Fibroblast of lung (primary cell): Measurements from ENCODE around the gene SCN7A. TPM values are rescaled to one million over a fixed set of nuclear protein-coding genes. Genes with fewer than 3 reads are reported as not detected.
A peak's percentile ranks its signal among the peaks of the same experiment; 100 is the strongest.
"Not testable (repeated sequence)": the region's sequence is repeated elsewhere in the genome, so short reads cannot be mapped to it uniquely, and the experiment has no call there.

Source experiments
- DNase-seq, 2 donors: peaks; one replicate each; pipeline versions ENCODE4 v3.0.0 to v3.0.0-alpha.2; 2010; ENCODE audit warnings: low read depth in 2 of 2
- H2AFZ ChIP-seq: 2 replicates; pipeline ENCODE4 v1.5.1; 2012; ENCODE audit warnings: low read length, control low read depth, inconsistent platforms
- H3K27ac ChIP-seq: 2 replicates; pipeline ENCODE4 v1.5.1; 2011; ENCODE audit warnings: low read length, control low read depth; ENCODE audit not compliant: insufficient read depth
- H3K27me3 ChIP-seq: 2 replicates; pipeline ENCODE4 v1.5.1; 2011; ENCODE audit warnings: mild to moderate bottlenecking, low read length; ENCODE audit not compliant: control insufficient read depth, insufficient read depth
- H3K36me3 ChIP-seq: 2 replicates; pipeline ENCODE4 v1.5.1; 2011; ENCODE audit warnings: low read length; ENCODE audit not compliant: control insufficient read depth, insufficient read depth
- H3K4me1 ChIP-seq: 2 replicates; pipeline ENCODE4 v1.5.1; 2011; ENCODE audit warnings: low read length; ENCODE audit not compliant: control insufficient read depth, insufficient read depth; ENCODE audit errors: extremely low read depth
- H3K4me2 ChIP-seq: 2 replicates; pipeline ENCODE4 v1.5.1; 2011; ENCODE audit warnings: low read length, control low read depth; ENCODE audit not compliant: insufficient read depth; ENCODE audit errors: extremely low read depth
- H3K4me3 ChIP-seq, 4 experiments: fragments of 200-600 bp in 1 of 4; sonication (generic) in 1 of 4; replicated peaks in 1 of 4; 2 replicates each; pipeline ENCODE4 v1.5.1; 2011 to 2016; ENCODE audit warnings: low read length in 4 of 4, low read depth in 3 of 4, mild to moderate bottlenecking in 3 of 4, control low read depth in 2 of 4, inconsistent platforms in 1 of 4, mixed read lengths in 1 of 4; ENCODE audit not compliant: insufficient read depth in 1 of 4; ENCODE audit errors: control extremely low read depth in 1 of 4
- H3K79me2 ChIP-seq: 2 replicates; pipeline ENCODE4 v1.5.1; 2012; ENCODE audit warnings: mild to moderate bottlenecking, low read length, inconsistent platforms; ENCODE audit not compliant: control insufficient read depth, insufficient read depth
- H3K9ac ChIP-seq: 2 replicates; pipeline ENCODE4 v1.5.1; 2011; ENCODE audit warnings: mild to moderate bottlenecking, low read length, control low read depth; ENCODE audit not compliant: insufficient read depth
- H3K9me3 ChIP-seq: 2 replicates; pipeline ENCODE4 v1.5.1; 2012; ENCODE audit warnings: low read depth, low read length; ENCODE audit not compliant: control insufficient read depth, insufficient read depth
- H4K20me1 ChIP-seq: 2 replicates; pipeline ENCODE4 v1.5.1; 2011; ENCODE audit warnings: low read length; ENCODE audit not compliant: control insufficient read depth, insufficient read depth; ENCODE audit errors: extremely low read depth
- CTCF ChIP-seq, 2 donors: IDR thresholded peaks in 1 of 2; conservative IDR thresholded peaks in 1 of 2; 1 replicate in 1 of 2; 2 replicates in 1 of 2; pipeline ENCODE4 v1.5.1; 2011 to 2012; ENCODE audit warnings: low read length in 2 of 2, control low read depth in 1 of 2, inconsistent platforms in 1 of 2, low read depth in 1 of 2, mild to moderate bottlenecking in 1 of 2
- EZH2 ChIP-seq: IDR thresholded peaks from 2 replicates; pipeline ENCODE4 v1.5.1; 2012; ENCODE audit warnings: low read length, control low read depth, mild to moderate bottlenecking; ENCODE audit errors: missing control alignments
- polyA plus RNA-seq, 2 donors: library from polyadenylated mRNA; depleted of rRNA in 1 of 2; stranded (reverse) in 1 of 2; unstranded in 1 of 2; fragments of >200 nt; gene quantifications; 2 replicates each; pipeline ENCODE4 v1.2.1, GENCODE V29; 2011 to 2012; ENCODE audit warnings: missing spikeins in 1 of 2
- total RNA-seq: library from RNA; depleted of rRNA; stranded (reverse); fragments of >200 nt; gene quantifications from 2 replicates; pipeline ENCODE4 v1.2.1, GENCODE V29; 2014

The SCN7A gene
- total and polyA plus RNA-seq, 2 donors (not counting 1 experiment from before 2014, with no cell fraction given), result 7.8 to 8.9 TPM

- Histone ChIP-seq H3K27me3 (no peaks in the 10 kb centered on the region), H3K9ac (no peak overlapping the region), H3K4me3 (no peak overlapping the region), H3K27ac (no peak overlapping the region), H3K36me3 (no peaks in the 10 kb centered on the region), H3K4me2 (no peak overlapping the region), H3K79me2 (no peaks in the 10 kb centered on the region), H4K20me1 (no peaks in the 10 kb centered on the region), H2AFZ (no peak overlapping the region), H3K9me3 (no peaks in the 10 kb centered on the region), H3K4me1 (no peaks in the 10 kb centered on the region)
- no peak for DNase-seq
- TF ChIP-seq CTCF (conservative IDR thresholded peaks at IDR 0.05 in 1 of 2, IDR thresholded peaks at IDR 0.05 in 1 of 2; ENCODE audit: low read depth in 1 of 2, low read length in 2 of 2) (no peak), EZH2 (no peak)
Measured at GRCh38 chr2:166458674-166459073, 35.4 kb downstream of the SCN7A start.

GRCh38 chr2:166455823-166456222, 38.2 kb downstream of the SCN7A start:
- not testable (repeated sequence) for H3K9me3 ChIP-seq, H4K20me1 ChIP-seq, H3K9ac ChIP-seq, H3K36me3 ChIP-seq, H3K4me2 ChIP-seq, H2AFZ ChIP-seq, H3K4me3 ChIP-seq, DNase-seq, H3K4me1 ChIP-seq, H3K79me2 ChIP-seq, H3K27me3 ChIP-seq, H3K27ac ChIP-seq

GRCh38 chr2:166454006-166454595, 39.9 kb downstream of the SCN7A start:
- H4K20me1 ChIP-seq, result no peaks in the 10 kb centered on the region
- no peaks in the 10 kb centered on the region for H3K36me3 ChIP-seq
- peak in 1 of 2 donors; percentile 1 for DNase-seq
- H3K4me2 ChIP-seq, result no peak overlapping the region
- H2AFZ ChIP-seq, result no peak overlapping the region
- H3K4me1 ChIP-seq, result no peaks in the 10 kb centered on the region
- H3K79me2 ChIP-seq, result no peaks in the 10 kb centered on the region
- no peak overlapping the region for H3K4me3 ChIP-seq
- H3K9ac ChIP-seq, result no peak overlapping the region
- H3K9me3 ChIP-seq, result no peaks in the 10 kb centered on the region
- H3K27me3 ChIP-seq, result no peaks in the 10 kb centered on the region
- H3K27ac ChIP-seq, result no peak overlapping the region
- no peak for TF ChIP-seq EZH2
- TF ChIP-seq CTCF (conservative IDR thresholded peaks at IDR 0.05 in 1 of 2, IDR thresholded peaks at IDR 0.05 in 1 of 2; ENCODE audit: low read depth in 1 of 2, low read length in 2 of 2), result no peak
